ENCODE data around the gene TNFRSF4. TPM values are rescaled to one million over a fixed set of nuclear protein-coding genes. Genes with fewer than 3 reads are reported as not detected.
"Not testable (repeated sequence)": the region's sequence is repeated elsewhere in the genome, so short reads cannot be mapped to it uniquely, and the experiment has no call there.

The TNFRSF4 gene
- total and polyA plus RNA-seq, 2 donors (not counting 1 experiment from before 2014, with no cell fraction given) = 0.63 to 1.8 TPM

DNA sequence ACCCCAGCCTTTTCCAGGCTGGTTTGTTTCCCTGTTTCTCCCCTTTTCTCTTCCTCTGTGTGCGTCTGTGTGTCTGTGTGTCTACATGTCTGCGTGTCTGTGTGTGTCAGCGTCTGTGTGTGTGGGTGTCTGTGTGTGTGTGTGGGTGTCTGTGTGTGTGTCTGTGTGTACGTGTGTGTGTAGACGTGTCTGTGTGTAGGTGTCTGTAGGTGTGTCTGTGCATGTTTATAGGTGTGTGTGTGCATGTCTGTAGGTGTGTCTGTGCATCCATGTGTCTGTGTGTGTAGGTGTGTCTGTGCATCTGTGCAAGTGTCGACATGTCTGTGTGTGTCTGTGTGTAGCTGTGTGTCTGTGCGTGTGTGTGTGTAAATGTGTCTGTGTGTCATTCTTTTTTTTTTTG lies 37.0 kb downstream of the TNFRSF4 start:
- no peak overlapping the region for H2AFZ ChIP-seq (ENCODE audit: insufficient read depth, low read depth, low read length, poor library complexity, severe bottlenecking)
- peaks cover 0 to 14% (median 0%) of the 10 kb centered on the region in 3 donors for H3K9me3 ChIP-seq (ENCODE audit: control extremely low read depth in 1 of 3, control insufficient read depth in 2 of 3, insufficient read depth in 1 of 3, low read length in 2 of 3)
- H3K9ac ChIP-seq (ENCODE audit: low read length) = no peak overlapping the region
- no peak overlapping the region for H3K4me3 ChIP-seq (ENCODE audit: control extremely low read depth in 1 of 5, extremely low read depth in 1 of 5, insufficient read depth in 1 of 5, low read depth in 2 of 5, low read length in 4 of 5)
- no peak overlapping the region for H3K27ac ChIP-seq (ENCODE audit: low read length in 2 of 2)
- H4K20me1 ChIP-seq (ENCODE audit: control insufficient read depth, insufficient read depth, low read length, poor library complexity, severe bottlenecking) = no peaks in the 10 kb centered on the region
- ATAC-seq (ENCODE audit: low read depth) (no peak), DNase-seq (no peak)
- peak overlapping the region; percentile 73 for H3K27ac Mint-ChIP-seq
- 61% methylated on average over 3 of the region's 7 CpGs for WGBS (ENCODE audit: insufficient coverage)
- H3K4me1 Mint-ChIP-seq = peaks cover 40% of the 10 kb centered on the region
- peak overlapping the region; percentile 8 for H3K4me3 Mint-ChIP-seq
- H3K27me3 ChIP-seq (replicated peaks in 1 of 4; ENCODE audit: control extremely low read depth in 1 of 4, control insufficient read depth in 3 of 4, insufficient read depth in 4 of 4, low read length in 3 of 4) = peaks cover 0 to 59% (median 23%) of the 10 kb centered on the region in 4 experiments
- no peaks in the 10 kb centered on the region for H3K9me3 Mint-ChIP-seq (ENCODE audit: insufficient read depth)
- H3K4me1 ChIP-seq (ENCODE audit: control insufficient read depth in 2 of 2, insufficient read depth in 2 of 2, low read length in 2 of 2) = peaks cover 38 to 50% of the 10 kb centered on the region in 2 donors
- H3K27me3 Mint-ChIP-seq = peaks cover 21% of the 10 kb centered on the region
- H3K79me2 ChIP-seq (ENCODE audit: control insufficient read depth, insufficient read depth, low read length) = no peaks in the 10 kb centered on the region
- no peaks in the 10 kb centered on the region for H3K36me3 ChIP-seq (replicated peaks in 1 of 2; ENCODE audit: control extremely low read depth in 1 of 2, control insufficient read depth in 1 of 2, extremely low read depth in 1 of 2, insufficient read depth in 2 of 2, low read length in 1 of 2)
- no peak overlapping the region for H3K4me2 ChIP-seq (replicated peaks; ENCODE audit: low read depth, low read length, poor library complexity, severe bottlenecking)
- CTCF ChIA-PET = no interaction called here
- POLR2A ChIA-PET = no interaction called here
- intact Hi-C loops (cut with micrococcal nuclease) = no loop called here
- TF ChIP-seq EZH2 (IDR thresholded peaks at IDR 0.05; ENCODE audit: borderline replicate concordance, insufficient read depth, low read depth, low read length, poor library complexity, severe bottlenecking) = no peak
- TF ChIP-seq CTCF (IDR thresholded peaks at IDR 0.05) = no peak

GRCh38 chr1:1176063-1176761 lies 37.7 kb downstream of the TNFRSF4 start:
- CTCF ChIA-PET = interaction anchor here (5.3 kb wide), 1 partner anchor 54 kb away, joined by 31 read pairs; no protein-coding TSS in a partner anchor
- H3K79me2 ChIP-seq (ENCODE audit: control insufficient read depth, insufficient read depth, low read length); H3K9me3 Mint-ChIP-seq (ENCODE audit: insufficient read depth); H3K36me3 ChIP-seq (replicated peaks in 1 of 2; ENCODE audit: control extremely low read depth in 1 of 2, control insufficient read depth in 1 of 2, extremely low read depth in 1 of 2, insufficient read depth in 2 of 2, low read length in 1 of 2); DNase-seq; intact Hi-C loops (cut with micrococcal nuclease); H3K27ac ChIP-seq (ENCODE audit: low read length in 2 of 2); POLR2A ChIA-PET; H2AFZ ChIP-seq (ENCODE audit: insufficient read depth, low read depth, low read length, poor library complexity, severe bottlenecking); H4K20me1 ChIP-seq (ENCODE audit: control insufficient read depth, insufficient read depth, low read length, poor library complexity, severe bottlenecking); H3K4me2 ChIP-seq (replicated peaks; ENCODE audit: low read depth, low read length, poor library complexity, severe bottlenecking); H3K4me3 ChIP-seq (ENCODE audit: control extremely low read depth in 1 of 5, extremely low read depth in 1 of 5, insufficient read depth in 1 of 5, low read depth in 2 of 5, low read length in 4 of 5); H3K4me3 Mint-ChIP-seq; H3K9ac ChIP-seq (ENCODE audit: low read length); H3K27ac Mint-ChIP-seq; ATAC-seq (ENCODE audit: low read depth): not testable (repeated sequence)
- Mint-ChIP-seq H3K27me3 (peaks cover 14% of the 10 kb centered on the region), H3K4me1 (peaks cover 42% of the 10 kb centered on the region)
- H3K4me1 ChIP-seq (ENCODE audit: control insufficient read depth in 2 of 2, insufficient read depth in 2 of 2, low read length in 2 of 2) = peaks cover 45 to 57% of the 10 kb centered on the region in 2 donors
- WGBS (ENCODE audit: insufficient coverage) = 59% methylated on average over 21 of the region's 22 CpGs
- peaks cover 0 to 14% (median 0%) of the 10 kb centered on the region in 3 donors for H3K9me3 ChIP-seq (ENCODE audit: control extremely low read depth in 1 of 3, control insufficient read depth in 2 of 3, insufficient read depth in 1 of 3, low read length in 2 of 3)
- peaks cover 0 to 56% (median 20%) of the 10 kb centered on the region in 4 experiments for H3K27me3 ChIP-seq (replicated peaks in 1 of 4; ENCODE audit: control extremely low read depth in 1 of 4, control insufficient read depth in 3 of 4, insufficient read depth in 4 of 4, low read length in 3 of 4)
